ENCODE results near the gene ROBO1. TPM values are rescaled to one million over a fixed set of nuclear protein-coding genes. Genes with fewer than 3 reads are reported as not detected.
"Not testable (repeated sequence)": the region's sequence is repeated elsewhere in the genome, so short reads cannot be mapped to it uniquely, and the experiment has no call there.

ROBO1 gene
- total RNA-seq, 2 experiments from 2014 or later = 1.6 to 2.1 TPM

GRCh38 chr3:78906245-78906644 lies 861.6 kb downstream of the ROBO1 start:
- CTCF ChIA-PET = no interaction called here
- POLR2A ChIA-PET = no interaction called here

GRCh38 chr3:78905700-78906099 lies 862.1 kb downstream of the ROBO1 start:
- ChIA-PET POLR2A (no interaction called here), CTCF (no interaction called here)

- POLR2A ChIA-PET = no interaction called here
- CTCF ChIA-PET = no interaction called here
Observed at GRCh38 chr3:78901544-78901943, 866.3 kb downstream of the ROBO1 start.

GRCh38 chr3:78900880-78901279 lies 866.9 kb downstream of the ROBO1 start:
- POLR2A ChIA-PET = no interaction called here
- CTCF ChIA-PET = no interaction called here

GRCh38 chr3:78900426-78900825 lies 867.4 kb downstream of the ROBO1 start:
- CTCF ChIA-PET = no interaction called here
- POLR2A ChIA-PET = no interaction called here

- POLR2A ChIA-PET = no interaction called here
- CTCF ChIA-PET = no interaction called here
Observed at GRCh38 chr3:78895528-78895927, 872.3 kb downstream of the ROBO1 start.

- POLR2A ChIA-PET = no interaction called here
- CTCF ChIA-PET = no interaction called here
Observed at GRCh38 chr3:78894787-78895186, 873.0 kb downstream of the ROBO1 start.

- CTCF ChIA-PET = no interaction called here
Observed at GRCh38 chr3:78893161-78893560, 874.6 kb downstream of the ROBO1 start.

GRCh38 chr3:78889348-78889747 lies 878.5 kb downstream of the ROBO1 start:
- ChIA-PET POLR2A (no interaction called here), CTCF (no interaction called here)

More at GRCh38 chr3:78893161-78893560, 874.6 kb downstream of the ROBO1 start:
- POLR2A ChIA-PET = no interaction called here

GRCh38 chr3:78888635-78889034 lies 879.2 kb downstream of the ROBO1 start:
- POLR2A ChIA-PET = no interaction called here
- CTCF ChIA-PET = no interaction called here

GRCh38 chr3:78887547-78888011 lies 880.2 kb downstream of the ROBO1 start:
- ChIA-PET POLR2A (no interaction called here), CTCF (no interaction called here)

- CTCF ChIA-PET = no interaction called here
- POLR2A ChIA-PET = no interaction called here
Observed at GRCh38 chr3:78887029-78887428, 880.8 kb downstream of the ROBO1 start.

GRCh38 chr3:78884567-78884966 lies 883.2 kb downstream of the ROBO1 start:
- CTCF ChIA-PET, POLR2A ChIA-PET: not testable (repeated sequence)

GRCh38 chr3:78882251-78882650 lies 885.5 kb downstream of the ROBO1 start:
- ChIA-PET CTCF (interaction anchor here (0.6 to 0.7 kb wide), 2 partner anchors 15 to 223 kb away, joined by 3 to 4 read pairs; no protein-coding TSS in a partner anchor), POLR2A (no interaction called here)

- ChIA-PET POLR2A (no interaction called here), CTCF (no interaction called here)
Observed at GRCh38 chr3:78881501-78881900, 886.3 kb downstream of the ROBO1 start.

- POLR2A ChIA-PET = no interaction called here
- CTCF ChIA-PET = no interaction called here
Observed at GRCh38 chr3:78880603-78881461, 887.0 kb downstream of the ROBO1 start.

GRCh38 chr3:78879295-78879860 lies 888.4 kb downstream of the ROBO1 start:
- ChIA-PET CTCF (no interaction called here), POLR2A (no interaction called here)

GRCh38 chr3:78878789-78879188 lies 889.0 kb downstream of the ROBO1 start:
- ChIA-PET POLR2A (no interaction called here), CTCF (no interaction called here)

- ChIA-PET CTCF (no interaction called here), POLR2A (no interaction called here)
Observed at GRCh38 chr3:78878011-78878410, 889.8 kb downstream of the ROBO1 start.

- ChIA-PET CTCF (no interaction called here), POLR2A (no interaction called here)
Observed at GRCh38 chr3:78875851-78876250, 891.9 kb downstream of the ROBO1 start.

- ChIA-PET POLR2A (no interaction called here), CTCF (no interaction called here)
Observed at GRCh38 chr3:78875436-78875835, 892.4 kb downstream of the ROBO1 start.

GRCh38 chr3:78873641-78874040 lies 894.2 kb downstream of the ROBO1 start:
- ChIA-PET CTCF (no interaction called here), POLR2A (no interaction called here)
